ENCODE results near the gene WDR5B. TPM values are rescaled to one million over a fixed set of nuclear protein-coding genes. Genes with fewer than 3 reads are reported as not detected.

WDR5B gene
- polyA plus RNA-seq, 1 donor (not counting 4 experiments of a cell fraction or from before 2014, with no cell fraction given), result 4.0 TPM

DNA sequence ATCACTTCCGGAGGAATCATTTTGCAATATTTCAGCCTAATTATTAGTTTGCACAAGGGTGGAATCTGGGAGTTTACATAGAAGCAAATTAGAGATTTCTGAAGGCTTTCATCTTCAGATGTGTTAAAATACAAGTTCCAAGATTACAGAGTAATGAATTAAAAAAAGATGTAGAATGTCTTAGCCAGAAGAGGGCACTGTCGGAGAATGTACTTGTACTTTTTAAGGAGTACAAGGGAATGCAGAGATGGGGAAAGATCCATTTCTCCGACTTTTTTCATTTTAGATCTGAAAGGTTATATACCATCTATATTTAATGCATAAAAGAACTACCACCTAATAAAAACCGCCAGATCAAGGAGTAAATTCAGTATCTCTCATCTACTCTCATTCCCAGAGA is 43.1 kb upstream of the WDR5B start:
- no peaks in the 10 kb centered on the region for H3K4me1 ChIP-seq (ENCODE audit: control insufficient read depth, extremely low read depth, insufficient read depth, low read length)
- DNase-seq (ENCODE audit: low read depth, low spot score) (no peak), FAIRE-seq (no peak)
- no peaks in the 10 kb centered on the region for H3K9me3 ChIP-seq (ENCODE audit: control insufficient read depth, low read depth, low read length)
- no peak overlapping the region for H3K27ac ChIP-seq (ENCODE audit: control insufficient read depth, insufficient read depth, low read length)
- H2AFZ ChIP-seq (ENCODE audit: control insufficient read depth, low read length), result no peak overlapping the region
- H3K36me3 ChIP-seq (ENCODE audit: control insufficient read depth in 2 of 2, extremely low read depth in 1 of 2, insufficient read depth in 2 of 2, low read length in 2 of 2), result peaks cover 14 to 28% of the 10 kb centered on the region in 2 experiments
- H3K9me1 ChIP-seq (ENCODE audit: control insufficient read depth, extremely low read depth, insufficient read depth, low read length), result no peaks in the 10 kb centered on the region
- TF ChIP-seq, protein P1, sequence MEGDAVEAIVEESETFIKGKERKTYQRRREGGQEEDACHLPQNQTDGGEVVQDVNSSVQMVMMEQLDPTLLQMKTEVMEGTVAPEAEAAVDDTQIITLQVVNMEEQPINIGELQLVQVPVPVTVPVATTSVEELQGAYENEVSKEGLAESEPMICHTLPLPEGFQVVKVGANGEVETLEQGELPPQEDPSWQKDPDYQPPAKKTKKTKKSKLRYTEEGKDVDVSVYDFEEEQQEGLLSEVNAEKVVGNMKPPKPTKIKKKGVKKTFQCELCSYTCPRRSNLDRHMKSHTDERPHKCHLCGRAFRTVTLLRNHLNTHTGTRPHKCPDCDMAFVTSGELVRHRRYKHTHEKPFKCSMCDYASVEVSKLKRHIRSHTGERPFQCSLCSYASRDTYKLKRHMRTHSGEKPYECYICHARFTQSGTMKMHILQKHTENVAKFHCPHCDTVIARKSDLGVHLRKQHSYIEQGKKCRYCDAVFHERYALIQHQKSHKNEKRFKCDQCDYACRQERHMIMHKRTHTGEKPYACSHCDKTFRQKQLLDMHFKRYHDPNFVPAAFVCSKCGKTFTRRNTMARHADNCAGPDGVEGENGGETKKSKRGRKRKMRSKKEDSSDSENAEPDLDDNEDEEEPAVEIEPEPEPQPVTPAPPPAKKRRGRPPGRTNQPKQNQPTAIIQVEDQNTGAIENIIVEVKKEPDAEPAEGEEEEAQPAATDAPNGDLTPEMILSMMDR (optimal IDR thresholded peaks at IDR 0.05 in 1 of 3, IDR thresholded peaks at IDR 0.05 in 1 of 3, conservative IDR thresholded peaks at IDR 0.05 in 1 of 3; ENCODE audit: extremely low read depth in 1 of 3, insufficient read depth in 2 of 3, low read length in 3 of 3), result peak in 1 of 3 experiments; percentile 22
- no peak for TF ChIP-seq EZH2 (IDR thresholded peaks at IDR 0.05; ENCODE audit: low read length)
- no peaks in the 10 kb centered on the region for H3K27me3 ChIP-seq (ENCODE audit: control insufficient read depth, extremely low read depth, insufficient read depth, low read length)
- no peak overlapping the region for H3K9ac ChIP-seq (ENCODE audit: control insufficient read depth, extremely low read depth, insufficient read depth, low read length)
- no peaks in the 10 kb centered on the region for H3K79me2 ChIP-seq (ENCODE audit: control insufficient read depth, insufficient read depth, low read length)
- dilution Hi-C loops (cut with MboI; ENCODE audit: extremely low pct_ligation_motif_present, low sequenced_read_pairs), result no loop called here
- H3K4me2 ChIP-seq (ENCODE audit: control insufficient read depth, extremely low read depth, insufficient read depth, low read depth, low read length), result no peak overlapping the region
- peaks cover 3% of the 10 kb centered on the region for H4K20me1 ChIP-seq (ENCODE audit: control insufficient read depth, extremely low read depth, insufficient read depth, low read length)
- no peak overlapping the region for H3K4me3 ChIP-seq (ENCODE audit: control insufficient read depth in 2 of 3, extremely low read depth in 1 of 3, insufficient read depth in 2 of 3, low read depth in 1 of 3, low read length in 3 of 3)

DNA sequence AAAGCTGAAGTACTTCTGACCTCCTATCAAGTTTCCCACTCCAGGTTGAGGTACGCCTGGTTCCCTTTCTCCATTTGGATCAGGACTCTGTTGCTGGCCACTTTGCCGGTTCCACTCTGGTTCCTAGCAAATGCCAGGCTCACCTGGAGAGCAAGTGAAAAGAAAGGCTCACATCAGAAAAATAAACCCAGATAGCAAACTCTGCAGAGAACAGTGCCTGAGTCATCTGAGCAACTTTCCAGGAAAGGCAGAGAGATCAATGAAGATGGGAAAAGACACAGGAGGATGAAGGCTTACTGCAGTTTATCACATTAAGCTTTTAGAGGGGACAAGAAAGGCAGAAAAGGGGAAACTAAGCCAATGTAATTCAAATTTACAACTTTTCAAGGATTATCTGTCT is 41.8 kb upstream of the WDR5B start:
- no peaks in the 10 kb centered on the region for H3K79me2 ChIP-seq (ENCODE audit: control insufficient read depth, insufficient read depth, low read length)
- no peak overlapping the region for H3K4me3 ChIP-seq (ENCODE audit: control insufficient read depth in 2 of 3, extremely low read depth in 1 of 3, insufficient read depth in 2 of 3, low read depth in 1 of 3, low read length in 3 of 3)
- H3K4me1 ChIP-seq (ENCODE audit: control insufficient read depth, extremely low read depth, insufficient read depth, low read length), result no peaks in the 10 kb centered on the region
- H3K36me3 ChIP-seq (ENCODE audit: control insufficient read depth in 2 of 2, extremely low read depth in 1 of 2, insufficient read depth in 2 of 2, low read length in 2 of 2), result peaks cover 15 to 32% of the 10 kb centered on the region in 2 experiments
- peaks cover 3% of the 10 kb centered on the region for H4K20me1 ChIP-seq (ENCODE audit: control insufficient read depth, extremely low read depth, insufficient read depth, low read length)
- TF ChIP-seq EZH2 (IDR thresholded peaks at IDR 0.05; ENCODE audit: low read length), result no peak
- TF ChIP-seq, protein P1 (optimal IDR thresholded peaks at IDR 0.05 in 1 of 3, IDR thresholded peaks at IDR 0.05 in 1 of 3, conservative IDR thresholded peaks at IDR 0.05 in 1 of 3; ENCODE audit: extremely low read depth in 1 of 3, insufficient read depth in 2 of 3, low read length in 3 of 3), result no peak
- no peaks in the 10 kb centered on the region for H3K27me3 ChIP-seq (ENCODE audit: control insufficient read depth, extremely low read depth, insufficient read depth, low read length)
- no peaks in the 10 kb centered on the region for H3K9me3 ChIP-seq (ENCODE audit: control insufficient read depth, low read depth, low read length)
- no peak overlapping the region for H3K4me2 ChIP-seq (ENCODE audit: control insufficient read depth, extremely low read depth, insufficient read depth, low read depth, low read length)
- DNase-seq (ENCODE audit: low read depth, low spot score) (no peak), FAIRE-seq (no peak)
- no peak overlapping the region for H3K27ac ChIP-seq (ENCODE audit: control insufficient read depth, insufficient read depth, low read length)
- H3K9ac ChIP-seq (ENCODE audit: control insufficient read depth, extremely low read depth, insufficient read depth, low read length), result no peak overlapping the region
- H3K9me1 ChIP-seq (ENCODE audit: control insufficient read depth, extremely low read depth, insufficient read depth, low read length), result no peaks in the 10 kb centered on the region
- H2AFZ ChIP-seq (ENCODE audit: control insufficient read depth, low read length), result no peak overlapping the region
- dilution Hi-C loops (cut with MboI; ENCODE audit: extremely low pct_ligation_motif_present, low sequenced_read_pairs), result no loop called here
